Effector memory CD4-positive, alpha-beta T cell (primary cell): ENCODE measurements around the gene SHOX.
"Not testable (repeated sequence)": the region's sequence is repeated elsewhere in the genome, so short reads cannot be mapped to it uniquely, and the experiment has no call there.

Experiments
- DNase-seq, 3 donors: peaks; one replicate each; pipeline ENCODE4 v3.0.0-alpha.2; 2020
- H3K27ac ChIP-seq: 2 replicates; pipeline ENCODE4 v1.7.0; 2013; ENCODE audit warnings: mild to moderate bottlenecking, low read length, moderate library complexity; ENCODE audit not compliant: insufficient read depth, poor library complexity, severe bottlenecking
- H3K27me3 ChIP-seq: replicated peaks from 2 replicates; pipeline ENCODE4 v1.7.0; 2013; ENCODE audit warnings: mild to moderate bottlenecking, low read length; ENCODE audit not compliant: insufficient read depth, control insufficient read depth, poor library complexity, severe bottlenecking
- H3K36me3 ChIP-seq: 2 replicates; pipeline ENCODE4 v1.7.0; 2013; ENCODE audit warnings: mild to moderate bottlenecking, low read length, moderate library complexity; ENCODE audit not compliant: control insufficient read depth, insufficient read depth
- H3K4me1 ChIP-seq: 2 replicates; pipeline ENCODE4 v1.7.0; 2013; ENCODE audit warnings: low read length, mild to moderate bottlenecking; ENCODE audit not compliant: control insufficient read depth, insufficient read depth, poor library complexity, severe bottlenecking
- H3K4me3 ChIP-seq: 2 replicates; pipeline ENCODE4 v1.7.0; 2013; ENCODE audit warnings: low read length, low read depth, mild to moderate bottlenecking; ENCODE audit not compliant: insufficient read depth, poor library complexity, severe bottlenecking
- H3K9me3 ChIP-seq: 2 replicates; pipeline ENCODE4 v1.7.0; 2013; ENCODE audit warnings: mild to moderate bottlenecking, low read length, moderate library complexity; ENCODE audit not compliant: control insufficient read depth
- total RNA-seq, 3 donors: gene quantifications; one replicate each; lab custom pipeline; 2026; lab: John Stamatoyannopoulos, UW

The SHOX gene
- total RNA-seq = 0 reads per million in 3 donors

DNA sequence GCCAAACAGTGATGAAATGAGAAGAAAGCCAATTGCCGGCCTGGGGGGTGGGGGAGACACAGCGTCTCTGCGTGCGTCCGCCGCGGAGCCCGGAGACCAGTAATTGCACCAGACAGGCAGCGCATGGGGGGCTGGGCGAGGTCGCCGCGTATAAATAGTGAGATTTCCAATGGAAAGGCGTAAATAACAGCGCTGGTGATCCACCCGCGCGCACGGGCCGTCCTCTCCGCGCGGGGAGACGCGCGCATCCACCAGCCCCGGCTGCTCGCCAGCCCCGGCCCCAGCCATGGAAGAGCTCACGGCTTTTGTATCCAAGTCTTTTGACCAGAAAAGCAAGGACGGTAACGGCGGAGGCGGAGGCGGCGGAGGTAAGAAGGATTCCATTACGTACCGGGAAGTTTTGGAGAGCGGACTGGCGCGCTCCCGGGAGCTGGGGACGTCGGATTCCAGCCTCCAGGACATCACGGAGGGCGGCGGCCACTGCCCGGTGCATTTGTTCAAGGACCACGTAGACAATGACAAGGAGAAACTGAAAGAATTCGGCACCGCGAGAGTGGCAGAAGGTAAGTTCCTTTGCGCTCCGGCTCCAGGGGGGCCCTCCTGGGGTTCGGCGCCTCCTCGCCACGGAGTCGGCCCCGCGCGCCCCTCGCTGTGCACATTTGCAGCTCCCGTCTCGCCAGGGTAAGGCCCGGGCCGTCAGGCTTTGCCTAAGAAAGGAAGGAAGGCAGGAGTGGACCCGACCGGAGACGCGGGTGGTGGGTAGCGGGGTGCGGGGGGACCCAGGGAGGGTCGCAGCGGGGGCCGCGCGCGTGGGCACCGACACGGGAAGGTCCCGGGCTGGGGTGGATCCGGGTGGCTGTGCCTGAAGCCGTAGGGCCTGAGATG is at the start of gene SHOX:
SHOX (plus strand) TSS at position 180 of the 885 bp plus-strand sequence; CDS start at position 287, 107 bp downstream.
- H3K36me3 ChIP-seq = no peaks in the 10 kb centered on the region
- no peak within 1 kb of the TSS for H3K4me3 ChIP-seq
- no peaks in the 10 kb centered on the region for H3K4me1 ChIP-seq
- DNase-seq = no peak
- H3K27ac ChIP-seq = no peak within 1 kb of the TSS
- no peaks in the 10 kb centered on the region for H3K9me3 ChIP-seq
- peaks cover 23% of the 10 kb centered on the region for H3K27me3 ChIP-seq

- H3K4me1 ChIP-seq = no peaks in the 10 kb centered on the region
- no peak overlapping the region for H3K27ac ChIP-seq
- H3K36me3 ChIP-seq = no peaks in the 10 kb centered on the region
- H3K9me3 ChIP-seq = no peaks in the 10 kb centered on the region
- no peak for DNase-seq
- H3K27me3 ChIP-seq = no peaks in the 10 kb centered on the region
- H3K4me3 ChIP-seq = no peak overlapping the region
These were observed 49.5 kb upstream of the SHOX start for GRCh38 chrX:581066-581465.

- no peaks in the 10 kb centered on the region for H3K4me1 ChIP-seq
- no peaks in the 10 kb centered on the region for H3K9me3 ChIP-seq
- H3K27ac ChIP-seq = no peak overlapping the region
- no peak for DNase-seq
- no peak overlapping the region for H3K4me3 ChIP-seq
- no peaks in the 10 kb centered on the region for H3K27me3 ChIP-seq
- H3K36me3 ChIP-seq = no peaks in the 10 kb centered on the region
These were observed 48.8 kb upstream of the SHOX start for GRCh38 chrX:581720-582298.

DNA sequence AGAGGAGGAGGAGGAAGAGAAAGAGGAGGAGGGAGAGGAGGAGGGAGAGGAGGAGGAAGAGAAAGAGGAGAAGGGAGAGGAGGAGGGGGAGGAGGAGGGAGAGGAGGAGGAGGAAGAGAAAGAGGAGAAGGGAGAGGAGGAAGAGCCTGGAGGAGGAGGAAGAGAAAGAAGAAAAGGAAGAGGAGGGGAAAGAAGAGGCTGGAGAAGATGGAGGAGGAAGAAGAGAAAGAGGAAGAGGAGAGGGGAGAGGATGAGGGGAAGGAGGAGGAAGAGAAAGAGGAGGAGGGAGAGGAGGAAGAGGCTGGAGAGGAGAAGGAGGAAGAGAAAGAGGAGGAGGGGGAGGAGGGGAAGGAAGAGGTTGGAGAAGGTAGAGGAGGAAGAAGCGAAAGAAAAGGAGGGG is 46.0 kb upstream of the SHOX start:
- DNase-seq = no peak
- no peaks in the 10 kb centered on the region for H3K9me3 ChIP-seq

GRCh38 chrX:585115-585808 is 45.3 kb upstream of the SHOX start:
- Histone ChIP-seq H3K27ac (no peak overlapping the region), H3K4me1 (no peaks in the 10 kb centered on the region), H3K36me3 (no peaks in the 10 kb centered on the region), H3K27me3 (no peaks in the 10 kb centered on the region), H3K4me3 (no peak overlapping the region), H3K9me3 (no peaks in the 10 kb centered on the region)
- DNase-seq = no peak

More for the DNA sequence above, 46.0 kb upstream of the SHOX start:
- Histone ChIP-seq H3K36me3 (no peaks in the 10 kb centered on the region), H3K27me3 (no peaks in the 10 kb centered on the region), H3K4me3 (no peak overlapping the region), H3K4me1 (no peaks in the 10 kb centered on the region), H3K27ac (no peak overlapping the region)

DNA sequence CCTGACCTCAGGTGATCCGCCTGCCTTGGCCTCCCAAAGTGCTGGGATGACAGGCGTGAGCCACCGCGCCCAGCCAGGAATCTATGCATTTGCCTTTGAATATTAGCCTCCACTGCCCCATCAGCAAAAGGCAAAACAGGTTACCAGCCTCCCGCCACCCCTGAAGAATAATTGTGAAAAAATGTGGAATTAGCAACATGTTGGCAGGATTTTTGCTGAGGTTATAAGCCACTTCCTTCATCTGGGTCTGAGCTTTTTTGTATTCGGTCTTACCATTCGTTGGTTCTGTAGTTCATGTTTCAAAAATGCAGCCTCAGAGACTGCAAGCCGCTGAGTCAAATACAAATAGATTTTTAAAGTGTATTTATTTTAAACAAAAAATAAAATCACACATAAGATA is 44.2 kb upstream of the SHOX start:
- Histone ChIP-seq H3K4me1 (no peaks in the 10 kb centered on the region), H3K36me3 (no peaks in the 10 kb centered on the region), H3K9me3 (no peaks in the 10 kb centered on the region), H3K27ac (no peak overlapping the region), H3K27me3 (no peaks in the 10 kb centered on the region), H3K4me3 (no peak overlapping the region)
- DNase-seq = no peak

- not testable (repeated sequence) for H3K9me3 ChIP-seq, H3K36me3 ChIP-seq, H3K4me1 ChIP-seq, H3K27me3 ChIP-seq, H3K4me3 ChIP-seq, DNase-seq, H3K27ac ChIP-seq
These were observed 41.3 kb upstream of the SHOX start for GRCh38 chrX:589261-589660.

DNA sequence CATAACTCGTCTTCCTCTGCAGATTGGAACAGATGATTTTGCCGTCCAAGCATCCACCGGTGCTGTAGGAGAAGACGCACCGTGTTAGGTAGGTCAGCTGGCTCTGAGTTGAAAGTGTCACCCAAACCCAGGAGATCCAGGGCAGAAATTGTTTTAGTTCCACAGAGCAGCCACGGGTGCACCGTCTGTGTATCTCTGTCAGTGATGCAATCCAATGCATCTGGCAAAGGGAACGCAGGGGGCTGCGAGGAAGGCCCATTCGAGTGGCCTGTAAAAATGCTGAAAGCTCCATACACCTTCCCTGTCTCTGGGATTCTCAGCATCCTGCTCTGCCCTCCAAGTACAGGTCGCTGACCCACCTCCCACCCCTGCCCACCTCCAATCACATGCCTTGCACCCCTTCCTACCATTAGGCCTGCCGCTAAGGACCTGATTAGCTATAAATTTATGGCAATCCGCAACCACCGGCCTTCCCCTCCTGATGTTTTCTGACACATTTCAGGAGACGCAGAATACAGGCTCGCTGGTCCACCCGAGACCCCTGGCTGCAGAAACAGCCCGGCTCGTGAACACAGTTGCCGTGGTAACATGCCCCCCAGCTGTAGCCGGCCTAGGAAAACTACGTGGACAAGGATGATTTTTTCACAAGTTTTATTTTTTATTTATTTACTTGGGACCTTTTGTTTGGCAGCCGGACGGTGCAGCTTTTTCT is 39.7 kb upstream of the SHOX start:
- no peak overlapping the region for H3K4me3 ChIP-seq
- H3K36me3 ChIP-seq = no peaks in the 10 kb centered on the region
- H3K27me3 ChIP-seq = no peaks in the 10 kb centered on the region
- no peak overlapping the region for H3K27ac ChIP-seq
- no peaks in the 10 kb centered on the region for H3K4me1 ChIP-seq
- no peaks in the 10 kb centered on the region for H3K9me3 ChIP-seq
- DNase-seq = no peak

GRCh38 chrX:599837-600715 is 30.5 kb upstream of the SHOX start:
- Histone ChIP-seq H3K4me3 (no peak overlapping the region), H3K9me3 (peaks cover 5% of the 10 kb centered on the region)

More at GRCh38 chrX:599837-600715, 30.5 kb upstream of the SHOX start:
- no peaks in the 10 kb centered on the region for H3K36me3 ChIP-seq
- no peaks in the 10 kb centered on the region for H3K27me3 ChIP-seq
- H3K4me1 ChIP-seq = no peaks in the 10 kb centered on the region
- DNase-seq = no peak
- H3K27ac ChIP-seq = no peak overlapping the region
